Endothelial cell of umbilical vein (primary cell): ENCODE measurements around the gene XRCC4.

Experiments
- CTCF ChIP-seq, 2 donors: IDR thresholded peaks; 1 replicate in 1 of 2; 2 replicates in 1 of 2; pipeline ENCODE4 v1.5.1; 2011; ENCODE audit warnings: low read length in 2 of 2, mild to moderate bottlenecking in 2 of 2, moderate library complexity in 2 of 2, control low read depth in 1 of 2, inconsistent platforms in 1 of 2, low read depth in 1 of 2; ENCODE audit not compliant: insufficient read depth in 1 of 2; ENCODE audit errors: extremely low read depth in 1 of 2
- EZH2 ChIP-seq: IDR thresholded peaks from 2 replicates; pipeline ENCODE4 v1.6.1; 2012; ENCODE audit warnings: borderline replicate concordance, low read depth, mild to moderate bottlenecking, moderate library complexity, low read length, inconsistent platforms; ENCODE audit not compliant: severe bottlenecking
- FOS ChIP-seq: IDR thresholded peaks from 2 replicates; pipeline ENCODE4 v1.6.1; 2011; ENCODE audit warnings: mild to moderate bottlenecking, low read length, moderate library complexity, borderline replicate concordance; ENCODE audit not compliant: insufficient read depth
- GATA2 ChIP-seq: IDR thresholded peaks from 2 replicates; pipeline ENCODE4 v1.7.0; 2011; ENCODE audit warnings: low read depth, mild to moderate bottlenecking, moderate library complexity, mixed read lengths, low read length; ENCODE audit not compliant: insufficient read length, insufficient read depth
- JUN ChIP-seq: IDR thresholded peaks from 2 replicates; pipeline ENCODE4 v1.6.1; 2011; ENCODE audit warnings: borderline replicate concordance, low read depth; ENCODE audit not compliant: insufficient read length, insufficient read depth
- MAX ChIP-seq: IDR thresholded peaks from 2 replicates; pipeline ENCODE4 v1.6.1; 2011; ENCODE audit not compliant: insufficient read depth, insufficient read length
- MYC ChIP-seq: IDR thresholded peaks from one replicate; pipeline ENCODE4 v1.6.1; 2011; ENCODE audit warnings: mild to moderate bottlenecking, low read depth, low read length
- POLR2A ChIP-seq: IDR thresholded peaks from 2 replicates; pipeline ENCODE4 v1.6.1; 2012; ENCODE audit warnings: low read depth, mild to moderate bottlenecking, control low read depth, low read length
- POLR2AphosphoS5 ChIP-seq: IDR thresholded peaks from 2 replicates; pipeline ENCODE4 v1.6.1; 2012; ENCODE audit warnings: low read depth, mild to moderate bottlenecking, control low read depth, low read length, moderate library complexity; ENCODE audit not compliant: insufficient read depth

GRCh38 chr5:83283761-83284160 is 206.4 kb downstream of the XRCC4 start:
- TF ChIP-seq POLR2A = no peak
- TF ChIP-seq JUN = no peak
- TF ChIP-seq CTCF (IDR thresholded peaks at IDR 0.05; ENCODE audit: extremely low read depth in 1 of 2, insufficient read depth in 1 of 2, low read depth in 1 of 2, low read length in 2 of 2) = no peak
- TF ChIP-seq POLR2AphosphoS5 = no peak
- TF ChIP-seq EZH2 = no peak
- TF ChIP-seq MYC = no peak
- no peak for TF ChIP-seq GATA2
- no peak for TF ChIP-seq MAX
- no peak for TF ChIP-seq FOS
